Stimulated activated naive B cell treated with anti-CD40 and anti-IgM and Interleukin-4, amounts not matched to agents 10 μg/mL and 1 μg/mL and 100 μg/mL, for 72 hours (primary cell): ENCODE data around the gene PAMR1.
A peak's percentile ranks its signal among the peaks of the same experiment; 100 is the strongest.

Experiments used
- ATAC-seq, 2 donors: fragments of 150-1000 bp; cut with Tn5 transposase; replicated peaks; 2 replicates each; pipeline ENCODE4 v1.10.0; 2021; ENCODE audit warnings: moderate library complexity in 1 of 2
- DNase-seq: peaks from one replicate; pipeline ENCODE4 v3.0.0; 2021
- H3K27ac Mint-ChIP-seq: one replicate; pipeline ENCODE4 v1.8.0; 2022; ENCODE audit warnings: mild to moderate bottlenecking, mixed read lengths
- H3K27me3 Mint-ChIP-seq, 2 donors: one replicate each; pipeline ENCODE4 v1.8.0; 2022; ENCODE audit warnings: mixed read lengths in 2 of 2
- H3K36me3 Mint-ChIP-seq, 2 donors: one replicate each; pipeline ENCODE4 v1.8.0; 2022; ENCODE audit warnings: mixed read lengths in 2 of 2, mild to moderate bottlenecking in 1 of 2
- H3K4me1 Mint-ChIP-seq, 2 donors: one replicate each; pipeline ENCODE4 v1.8.0; 2022; ENCODE audit warnings: mixed read lengths in 2 of 2, mild to moderate bottlenecking in 1 of 2
- H3K4me3 Mint-ChIP-seq, 2 donors: one replicate each; pipeline ENCODE4 v1.8.0; 2022; ENCODE audit warnings: mild to moderate bottlenecking in 2 of 2, mixed read lengths in 2 of 2, moderate library complexity in 1 of 2
- H3K9me3 Mint-ChIP-seq, 2 donors: one replicate each; pipeline ENCODE4 v1.8.0; 2022; ENCODE audit warnings: mixed read lengths in 2 of 2, mild to moderate bottlenecking in 1 of 2

PAMR1 gene, protein sequence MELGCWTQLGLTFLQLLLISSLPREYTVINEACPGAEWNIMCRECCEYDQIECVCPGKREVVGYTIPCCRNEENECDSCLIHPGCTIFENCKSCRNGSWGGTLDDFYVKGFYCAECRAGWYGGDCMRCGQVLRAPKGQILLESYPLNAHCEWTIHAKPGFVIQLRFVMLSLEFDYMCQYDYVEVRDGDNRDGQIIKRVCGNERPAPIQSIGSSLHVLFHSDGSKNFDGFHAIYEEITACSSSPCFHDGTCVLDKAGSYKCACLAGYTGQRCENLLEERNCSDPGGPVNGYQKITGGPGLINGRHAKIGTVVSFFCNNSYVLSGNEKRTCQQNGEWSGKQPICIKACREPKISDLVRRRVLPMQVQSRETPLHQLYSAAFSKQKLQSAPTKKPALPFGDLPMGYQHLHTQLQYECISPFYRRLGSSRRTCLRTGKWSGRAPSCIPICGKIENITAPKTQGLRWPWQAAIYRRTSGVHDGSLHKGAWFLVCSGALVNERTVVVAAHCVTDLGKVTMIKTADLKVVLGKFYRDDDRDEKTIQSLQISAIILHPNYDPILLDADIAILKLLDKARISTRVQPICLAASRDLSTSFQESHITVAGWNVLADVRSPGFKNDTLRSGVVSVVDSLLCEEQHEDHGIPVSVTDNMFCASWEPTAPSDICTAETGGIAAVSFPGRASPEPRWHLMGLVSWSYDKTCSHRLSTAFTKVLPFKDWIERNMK

GRCh38 chr11:35525501-35526175 lies at the start of gene PAMR1:
TSS of gene PAMR1 (minus strand) at chr11:35525616. CDS start at chr11:35525585, 31 bp downstream.
- ATAC-seq: peak; percentile 86 to 91
- peak; percentile 19 for DNase-seq
- no peaks in the 10 kb centered on the region for H3K36me3 Mint-ChIP-seq
- no peak within 1 kb of the TSS for H3K27ac Mint-ChIP-seq
- H3K4me1 Mint-ChIP-seq: peaks cover 3 to 7% of the 10 kb centered on the region in 2 donors
- peaks cover 58 to 80% of the 10 kb centered on the region in 2 donors for H3K27me3 Mint-ChIP-seq
- peaks cover 0 to 1% of the 10 kb centered on the region in 2 donors for H3K9me3 Mint-ChIP-seq
- H3K4me3 Mint-ChIP-seq: no peak within 1 kb of the TSS

DNA sequence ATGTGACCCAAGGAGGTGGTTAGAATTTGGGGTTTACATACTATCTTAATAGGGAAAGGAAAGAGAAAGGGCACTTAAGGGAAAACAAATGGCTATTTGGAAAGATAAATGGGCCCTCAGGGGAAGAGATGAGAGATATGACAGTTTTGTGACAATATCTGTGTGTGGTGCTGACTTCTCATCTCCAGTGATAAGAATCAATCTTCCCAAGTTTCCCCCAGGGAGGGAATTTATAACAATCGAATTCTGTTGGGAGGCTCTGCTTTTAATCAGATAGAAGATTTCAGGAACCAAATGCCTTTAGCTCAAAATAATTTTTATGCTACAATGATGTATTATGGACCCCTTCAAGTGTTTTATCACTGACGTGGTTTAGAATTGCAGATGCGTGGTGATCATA lies 46.3 kb upstream of the PAMR1 start:
- DNase-seq (no peak), ATAC-seq (no peak)
- Mint-ChIP-seq H3K4me3 (no peak overlapping the region), H3K36me3 (no peaks in the 10 kb centered on the region), H3K27me3 (peaks cover 10 to 22% of the 10 kb centered on the region in 2 donors), H3K27ac (no peak overlapping the region), H3K9me3 (peaks cover 13 to 17% of the 10 kb centered on the region in 2 donors), H3K4me1 (no peaks in the 10 kb centered on the region)

GRCh38 chr11:35567737-35568465 lies 42.5 kb upstream of the PAMR1 start:
- Mint-ChIP-seq H3K4me3 (no peak overlapping the region), H3K36me3 (no peaks in the 10 kb centered on the region), H3K27me3 (peaks cover 22% of the 10 kb centered on the region in 2 donors), H3K27ac (no peak overlapping the region), H3K4me1 (no peaks in the 10 kb centered on the region), H3K9me3 (peaks cover 13 to 17% of the 10 kb centered on the region in 2 donors)
- DNase-seq (no peak), ATAC-seq (no peak)

DNA sequence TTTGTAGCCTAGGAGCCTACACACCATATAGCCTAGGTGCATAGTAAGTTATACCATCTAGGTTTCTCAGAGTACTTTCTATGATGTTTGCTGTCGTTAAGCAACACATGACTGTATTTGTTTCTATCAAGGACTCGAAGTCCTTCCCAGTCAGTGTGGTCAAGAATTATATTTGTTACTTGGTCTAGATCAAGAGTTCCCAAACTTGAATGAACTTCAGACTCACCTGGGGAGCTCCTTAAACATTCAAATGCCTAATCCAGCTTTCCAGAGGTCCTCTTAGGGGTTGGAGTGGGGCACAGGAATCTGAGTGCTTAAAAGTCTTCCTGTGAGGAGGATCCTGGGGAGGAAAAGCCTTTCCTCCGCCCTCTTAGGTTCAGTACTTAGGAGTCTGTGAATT lies 41.5 kb upstream of the PAMR1 start:
- H3K27me3 Mint-ChIP-seq: peaks cover 22% of the 10 kb centered on the region in 2 donors
- H3K4me3 Mint-ChIP-seq: no peak overlapping the region
- ATAC-seq (no peak), DNase-seq (no peak)
- no peaks in the 10 kb centered on the region for H3K4me1 Mint-ChIP-seq
- H3K9me3 Mint-ChIP-seq: peaks cover 13 to 17% of the 10 kb centered on the region in 2 donors
- no peaks in the 10 kb centered on the region for H3K36me3 Mint-ChIP-seq
- H3K27ac Mint-ChIP-seq: no peak overlapping the region

GRCh38 chr11:35566181-35566580 lies 40.8 kb upstream of the PAMR1 start:
- Mint-ChIP-seq H3K9me3 (peaks cover 13 to 17% of the 10 kb centered on the region in 2 donors), H3K27me3 (peaks cover 20 to 22% of the 10 kb centered on the region in 2 donors), H3K4me1 (no peaks in the 10 kb centered on the region), H3K36me3 (no peaks in the 10 kb centered on the region), H3K27ac (no peak overlapping the region), H3K4me3 (no peak overlapping the region)
- no peak for DNase-seq
- ATAC-seq: no peak

GRCh38 chr11:35564245-35564595 lies 38.8 kb upstream of the PAMR1 start:
- Mint-ChIP-seq H3K36me3 (no peaks in the 10 kb centered on the region), H3K9me3 (peaks cover 7 to 9% of the 10 kb centered on the region in 2 donors), H3K4me1 (no peaks in the 10 kb centered on the region), H3K27ac (no peak overlapping the region), H3K27me3 (peaks cover 25 to 29% of the 10 kb centered on the region in 2 donors), H3K4me3 (no peak overlapping the region)
- ATAC-seq: no peak
- DNase-seq: no peak

DNA sequence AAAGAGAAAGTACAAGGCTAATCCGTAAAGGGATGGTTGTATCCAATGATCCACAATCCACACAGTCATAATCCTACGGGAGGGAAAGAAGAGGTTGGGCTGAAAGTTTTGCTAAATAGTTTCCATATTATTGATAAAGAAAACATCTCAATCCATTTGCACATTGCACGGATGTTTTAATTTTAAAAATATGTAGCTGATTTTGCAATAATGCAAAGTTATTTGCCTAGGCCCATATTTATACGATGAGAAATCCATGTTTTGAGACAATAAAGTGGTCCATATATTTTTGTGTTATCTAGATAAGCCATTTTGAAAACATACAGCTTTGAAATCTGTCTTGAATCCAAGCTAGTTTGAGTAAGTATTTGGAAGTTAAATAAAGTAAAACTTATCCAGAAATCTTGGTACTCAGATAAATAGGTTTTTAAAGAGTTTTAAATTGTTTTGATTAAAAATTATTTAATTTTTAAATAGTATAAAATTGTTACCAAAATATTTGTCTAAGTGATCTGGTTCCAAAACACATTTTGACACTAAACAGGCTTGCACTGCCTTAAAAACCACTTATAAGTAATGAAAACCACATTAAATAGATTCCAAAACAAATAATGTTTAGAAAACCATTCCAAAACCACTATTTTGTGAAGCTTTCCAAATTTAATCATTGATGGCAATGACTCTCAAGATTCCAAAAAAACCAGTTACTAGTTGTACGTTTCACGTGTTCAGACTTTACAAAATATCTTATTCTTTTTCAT lies 38.2 kb upstream of the PAMR1 start:
- no peaks in the 10 kb centered on the region for H3K36me3 Mint-ChIP-seq
- H3K27me3 Mint-ChIP-seq: peaks cover 26 to 31% of the 10 kb centered on the region in 2 donors

GRCh38 chr11:35559949-35560348 lies 34.5 kb upstream of the PAMR1 start:
- H3K4me1 Mint-ChIP-seq: no peaks in the 10 kb centered on the region
- H3K27ac Mint-ChIP-seq: no peak overlapping the region
- no peak for ATAC-seq
- H3K27me3 Mint-ChIP-seq: peaks cover 22 to 40% of the 10 kb centered on the region in 2 donors
- H3K9me3 Mint-ChIP-seq: no peaks in the 10 kb centered on the region
- H3K4me3 Mint-ChIP-seq: no peak overlapping the region
- DNase-seq: no peak
- H3K36me3 Mint-ChIP-seq: no peaks in the 10 kb centered on the region

More for the DNA sequence above, 38.2 kb upstream of the PAMR1 start:
- Mint-ChIP-seq H3K27ac (no peak overlapping the region), H3K9me3 (peaks cover 3% of the 10 kb centered on the region in 2 donors), H3K4me1 (no peaks in the 10 kb centered on the region), H3K4me3 (no peak overlapping the region)
- ATAC-seq (no peak), DNase-seq (no peak)

DNA sequence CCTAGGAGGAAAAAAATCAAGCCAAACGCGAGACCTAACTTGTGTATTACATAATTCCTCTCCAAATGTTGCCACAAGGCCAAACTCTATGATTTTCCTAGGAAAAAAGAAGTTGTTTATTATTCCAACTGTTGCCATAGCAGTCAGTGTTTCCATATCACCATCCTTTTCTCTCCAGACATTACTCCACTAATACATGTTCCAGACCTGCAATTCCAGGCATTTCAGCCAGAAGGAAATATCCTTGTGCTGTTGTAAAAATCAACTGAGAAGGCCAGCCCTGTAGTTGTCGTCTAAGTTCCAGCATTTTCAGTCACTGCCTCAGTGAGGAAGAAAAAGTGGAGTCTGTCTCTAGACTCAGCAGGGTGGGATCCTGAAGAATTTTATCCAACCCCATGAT lies 33.1 kb upstream of the PAMR1 start:
- DNase-seq: no peak
- no peak overlapping the region for H3K4me3 Mint-ChIP-seq
- peaks cover 23 to 47% of the 10 kb centered on the region in 2 donors for H3K27me3 Mint-ChIP-seq

GRCh38 chr11:35555488-35555887 lies 30.1 kb upstream of the PAMR1 start:
- Mint-ChIP-seq H3K4me1 (no peaks in the 10 kb centered on the region), H3K27ac (no peak overlapping the region), H3K9me3 (no peaks in the 10 kb centered on the region), H3K4me3 (no peak overlapping the region), H3K36me3 (no peaks in the 10 kb centered on the region), H3K27me3 (peaks cover 24 to 50% of the 10 kb centered on the region in 2 donors)
- DNase-seq: no peak
- no peak for ATAC-seq

More for the DNA sequence above, 33.1 kb upstream of the PAMR1 start:
- no peak for ATAC-seq
- no peaks in the 10 kb centered on the region for H3K36me3 Mint-ChIP-seq
- no peaks in the 10 kb centered on the region for H3K4me1 Mint-ChIP-seq
- H3K27ac Mint-ChIP-seq: no peak overlapping the region
- no peaks in the 10 kb centered on the region for H3K9me3 Mint-ChIP-seq

DNA sequence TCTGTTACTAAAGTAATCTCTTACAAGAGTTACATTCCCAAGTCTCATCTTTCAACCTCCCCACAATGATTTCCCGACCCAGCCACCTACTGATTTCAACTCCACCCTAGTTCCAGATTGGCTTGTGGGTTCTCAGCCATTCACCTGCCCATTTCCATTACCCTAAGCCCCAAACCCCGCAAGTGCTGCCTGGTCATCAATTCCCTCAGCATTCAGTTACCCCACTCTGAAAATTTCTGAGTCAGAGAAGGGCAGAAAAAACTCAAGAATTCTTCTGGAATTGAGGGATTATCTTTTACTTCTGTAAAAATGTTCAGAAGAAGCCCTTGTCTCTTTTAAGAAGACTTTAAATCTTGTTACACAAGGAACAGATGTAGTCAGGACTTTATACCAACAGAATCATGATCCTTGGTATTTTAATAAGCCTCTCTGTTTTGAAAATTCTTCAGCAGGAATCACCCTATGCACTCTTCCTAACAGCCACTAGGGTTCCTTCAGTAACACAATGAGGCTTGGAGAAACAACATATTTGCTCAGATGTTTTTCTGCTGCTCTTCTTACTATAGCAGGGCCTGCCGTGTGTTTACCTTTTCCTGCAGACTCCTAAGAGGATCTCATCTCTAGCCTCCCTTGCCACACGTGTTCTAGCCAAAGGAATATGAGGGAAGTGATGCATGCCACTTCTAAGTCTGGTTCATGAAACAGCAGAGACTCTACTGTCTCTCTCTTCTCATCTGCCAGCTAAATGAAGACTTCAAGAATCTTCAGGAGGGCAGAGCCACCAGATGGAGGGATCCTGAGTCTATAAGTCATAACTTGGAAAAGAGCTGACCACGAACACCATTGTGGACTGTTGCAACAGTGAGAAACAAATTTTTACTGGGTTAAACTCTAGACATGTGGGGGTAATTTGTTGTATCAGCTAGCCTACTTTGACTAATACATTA lies 29.3 kb upstream of the PAMR1 start:
- H3K9me3 Mint-ChIP-seq: no peaks in the 10 kb centered on the region
- no peak overlapping the region for H3K4me3 Mint-ChIP-seq
- peaks cover 20 to 43% of the 10 kb centered on the region in 2 donors for H3K27me3 Mint-ChIP-seq
- no peak for ATAC-seq
- no peaks in the 10 kb centered on the region for H3K4me1 Mint-ChIP-seq
- H3K27ac Mint-ChIP-seq: no peak overlapping the region
- DNase-seq: no peak
- no peaks in the 10 kb centered on the region for H3K36me3 Mint-ChIP-seq

GRCh38 chr11:35553831-35554230 lies 28.4 kb upstream of the PAMR1 start:
- H3K36me3 Mint-ChIP-seq: no peaks in the 10 kb centered on the region
- DNase-seq: no peak
- H3K27me3 Mint-ChIP-seq: peaks cover 19 to 37% of the 10 kb centered on the region in 2 donors
- no peak overlapping the region for H3K27ac Mint-ChIP-seq
- no peaks in the 10 kb centered on the region for H3K9me3 Mint-ChIP-seq
- no peak overlapping the region for H3K4me3 Mint-ChIP-seq
- no peaks in the 10 kb centered on the region for H3K4me1 Mint-ChIP-seq
- no peak for ATAC-seq
